GM12801 (cell line): ENCODE results near the gene KRT1.

Source experiments
- CTCF ChIP-seq: IDR thresholded peaks from one replicate; pipeline ENCODE4 v1.5.1; 2011; ENCODE audit warnings: control low read depth; ENCODE audit not compliant: insufficient read length; ENCODE audit errors: extremely low read depth

KRT1 gene

GRCh38 chr12:52667509-52667908, 12.7 kb downstream of the KRT1 start:
- TF ChIP-seq CTCF = no peak

- no peak for TF ChIP-seq CTCF
These were observed 13.7 kb downstream of the KRT1 start for GRCh38 chr12:52666471-52666870.

- TF ChIP-seq CTCF = no peak
These were observed 16.8 kb downstream of the KRT1 start for GRCh38 chr12:52663420-52663819.

GRCh38 chr12:52662918-52663229, 17.3 kb downstream of the KRT1 start:
- TF ChIP-seq CTCF = no peak

- no peak for TF ChIP-seq CTCF
These were observed 17.9 kb downstream of the KRT1 start for GRCh38 chr12:52662093-52662917.

GRCh38 chr12:52661668-52662067, 18.5 kb downstream of the KRT1 start:
- TF ChIP-seq CTCF = no peak

GRCh38 chr12:52660934-52661499, 19.2 kb downstream of the KRT1 start:
- TF ChIP-seq CTCF = no peak

GRCh38 chr12:52659951-52660350, 20.3 kb downstream of the KRT1 start:
- no peak for TF ChIP-seq CTCF
